Measurements from ENCODE around the gene SPG21.
"Not testable (repeated sequence)": the region's sequence is repeated elsewhere in the genome, so short reads cannot be mapped to it uniquely, and the experiment has no call there.

Gene SPG21, protein sequence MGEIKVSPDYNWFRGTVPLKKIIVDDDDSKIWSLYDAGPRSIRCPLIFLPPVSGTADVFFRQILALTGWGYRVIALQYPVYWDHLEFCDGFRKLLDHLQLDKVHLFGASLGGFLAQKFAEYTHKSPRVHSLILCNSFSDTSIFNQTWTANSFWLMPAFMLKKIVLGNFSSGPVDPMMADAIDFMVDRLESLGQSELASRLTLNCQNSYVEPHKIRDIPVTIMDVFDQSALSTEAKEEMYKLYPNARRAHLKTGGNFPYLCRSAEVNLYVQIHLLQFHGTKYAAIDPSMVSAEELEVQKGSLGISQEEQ

GRCh38 chr15:64989416-64990167 lies at the start of gene SPG21:
TSS of gene SPG21 (minus strand) at chr15:64989914. CDS start at chr15:64983569, 6,345 bp downstream.
- peak; percentile 78 to 88 for DNase-seq (ENCODE audit: low read depth in 1 of 2, low spot score in 1 of 2)

DNA sequence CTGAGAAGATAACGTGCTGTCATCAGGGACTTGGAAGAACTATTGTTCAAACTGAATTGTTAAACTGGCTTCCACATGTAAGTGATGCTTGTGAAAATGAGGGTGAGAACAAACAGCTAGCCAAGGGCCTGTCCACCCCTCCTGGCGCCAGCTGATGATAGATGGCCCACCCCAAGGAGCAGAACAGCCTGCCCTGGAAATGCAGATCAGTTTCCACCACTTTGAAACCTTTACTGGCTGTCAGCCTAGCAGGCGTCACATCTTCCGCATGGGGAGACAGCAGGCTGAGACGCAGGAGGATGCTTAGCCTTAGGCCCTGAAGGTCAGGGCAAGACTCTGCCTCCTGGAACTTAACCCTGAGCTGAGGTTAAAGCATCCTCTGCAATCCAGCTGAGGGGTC lies 49.1 kb upstream of the SPG21 start:
- no peak for DNase-seq (ENCODE audit: low read depth in 1 of 2, low spot score in 1 of 2)

DNA sequence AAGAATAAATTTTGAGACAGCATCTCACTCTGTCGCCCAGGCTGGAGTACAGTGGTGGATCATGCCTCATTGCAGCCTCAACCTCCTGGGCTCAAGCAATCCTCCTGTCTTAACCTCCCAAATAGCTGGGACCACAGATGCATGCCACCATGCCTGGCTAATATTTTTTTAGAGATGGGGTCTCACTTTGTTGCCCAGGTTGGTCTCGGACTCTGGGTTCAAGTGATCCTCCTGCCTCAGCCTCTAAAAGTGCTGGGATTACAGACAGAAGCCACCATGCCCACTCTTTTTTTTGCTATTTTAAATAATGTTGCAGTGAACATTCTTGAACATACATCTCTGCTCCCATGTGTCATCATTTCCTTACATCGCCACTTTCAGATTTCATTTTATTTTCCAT lies 48.7 kb upstream of the SPG21 start:
- no peak for DNase-seq (ENCODE audit: low read depth in 1 of 2, low spot score in 1 of 2)

DNA sequence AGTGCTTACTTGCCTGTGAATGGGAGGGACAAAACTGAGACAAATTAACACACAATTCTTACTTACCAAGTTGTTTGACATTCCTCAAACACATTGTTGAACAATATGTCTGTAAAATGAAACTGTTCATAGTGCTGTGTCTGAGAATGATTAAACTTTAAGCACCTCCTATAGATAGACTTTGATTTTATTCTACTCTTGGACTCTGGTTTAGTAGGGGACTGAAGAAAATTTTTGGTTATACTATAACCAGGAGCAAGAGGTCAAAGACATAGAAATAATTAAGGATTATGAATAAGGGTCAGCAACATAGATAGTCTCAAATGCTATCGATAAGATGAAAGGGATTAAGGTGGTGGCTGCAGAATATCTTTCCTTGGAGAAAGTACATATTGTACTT lies 47.6 kb upstream of the SPG21 start:
- no peak for DNase-seq (ENCODE audit: low read depth in 1 of 2, low spot score in 1 of 2)

DNA sequence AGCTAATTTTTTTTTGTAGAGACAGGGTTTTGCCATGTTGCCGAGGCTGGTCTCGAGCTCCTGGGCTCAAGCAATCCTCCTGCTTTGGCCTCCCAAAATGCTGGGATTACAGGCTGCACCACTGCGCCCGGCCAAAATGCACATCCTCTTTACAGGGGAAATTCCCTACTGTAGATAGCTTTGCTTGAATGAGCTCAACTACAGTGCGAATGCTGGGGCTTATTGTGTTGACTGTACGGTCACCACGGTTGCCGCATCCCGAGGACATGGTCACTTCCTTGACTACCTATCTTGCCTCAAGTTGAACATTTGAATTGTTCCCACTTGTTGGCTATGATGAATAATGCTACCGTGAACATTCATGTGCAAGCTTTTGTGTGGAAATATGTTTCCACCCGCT lies 45.0 kb upstream of the SPG21 start:
- no peak for DNase-seq (ENCODE audit: low read depth in 1 of 2, low spot score in 1 of 2)

GRCh38 chr15:65033659-65034269 lies 44.0 kb upstream of the SPG21 start:
- no peak for DNase-seq (ENCODE audit: low read depth in 1 of 2, low spot score in 1 of 2)

DNA sequence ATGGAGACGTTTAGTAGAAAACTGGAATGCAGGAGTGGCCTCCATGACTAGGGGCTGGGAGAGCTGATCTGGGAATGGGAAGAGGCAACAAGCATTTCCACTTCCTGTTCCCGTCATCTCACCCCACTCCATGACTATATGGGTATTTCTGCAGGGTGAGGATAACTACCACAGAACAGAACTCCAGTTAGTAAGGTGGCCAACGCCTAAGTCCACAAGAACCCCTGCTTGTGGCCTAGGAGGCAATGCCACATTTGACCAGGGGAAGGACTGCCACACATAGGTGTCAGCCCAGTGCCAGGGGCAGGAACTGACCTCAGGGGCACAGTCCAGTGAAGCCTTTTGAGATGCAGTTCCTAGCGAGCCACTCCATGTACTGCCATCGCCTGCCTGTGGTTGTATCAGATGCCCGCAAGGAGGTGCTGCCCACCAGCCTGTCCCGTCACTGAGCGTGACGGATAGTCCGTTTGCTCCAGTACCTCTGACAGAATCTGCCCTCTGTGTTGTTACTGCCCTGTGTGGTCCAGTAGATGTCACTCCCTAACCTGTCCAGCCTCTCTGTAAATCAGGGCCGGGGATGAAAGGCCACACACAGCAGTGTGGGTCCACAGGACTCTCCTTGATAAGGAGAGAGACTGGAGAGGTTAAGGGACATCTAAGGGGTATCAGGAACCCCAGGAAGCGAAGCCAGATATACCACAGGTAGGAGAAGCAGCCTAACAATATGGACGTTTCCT lies 43.3 kb upstream of the SPG21 start:
- no peak for DNase-seq (ENCODE audit: low read depth in 1 of 2, low spot score in 1 of 2)

- DNase-seq (ENCODE audit: low read depth in 1 of 2, low spot score in 1 of 2) = no peak
Observed at GRCh38 chr15:65029736-65030208, 40.1 kb upstream of the SPG21 start.

GRCh38 chr15:65028921-65029735 lies 39.4 kb upstream of the SPG21 start, which contains the start of gene MTFMT:
TSS of gene MTFMT (minus strand) at chr15:65029639. CDS start at chr15:65029613, 26 bp downstream.
- DNase-seq (ENCODE audit: low read depth in 1 of 2, low spot score in 1 of 2) = peak; percentile 87 to 95

GRCh38 chr15:65028338-65028737 lies 38.6 kb upstream of the SPG21 start:
- no peak for DNase-seq (ENCODE audit: low read depth in 1 of 2, low spot score in 1 of 2)

DNA sequence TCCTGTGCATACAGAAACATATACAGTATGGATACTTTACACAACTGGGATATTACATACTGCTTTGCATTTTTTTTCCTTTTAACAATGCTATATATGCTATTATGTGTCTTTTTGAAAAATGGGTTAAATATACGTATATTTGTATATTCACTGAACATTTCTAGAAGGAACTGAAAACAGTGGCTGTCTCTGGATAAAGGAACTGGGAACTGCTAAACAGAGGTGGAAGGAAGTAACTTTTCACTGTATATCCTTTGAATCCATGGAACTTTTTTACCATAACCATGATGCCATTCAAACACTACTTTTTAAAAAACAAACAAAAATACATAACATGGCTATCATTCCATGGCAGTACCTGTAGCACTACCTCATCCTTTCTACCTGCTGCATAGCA lies 37.9 kb upstream of the SPG21 start:
- no peak for DNase-seq (ENCODE audit: low read depth in 1 of 2, low spot score in 1 of 2)

DNA sequence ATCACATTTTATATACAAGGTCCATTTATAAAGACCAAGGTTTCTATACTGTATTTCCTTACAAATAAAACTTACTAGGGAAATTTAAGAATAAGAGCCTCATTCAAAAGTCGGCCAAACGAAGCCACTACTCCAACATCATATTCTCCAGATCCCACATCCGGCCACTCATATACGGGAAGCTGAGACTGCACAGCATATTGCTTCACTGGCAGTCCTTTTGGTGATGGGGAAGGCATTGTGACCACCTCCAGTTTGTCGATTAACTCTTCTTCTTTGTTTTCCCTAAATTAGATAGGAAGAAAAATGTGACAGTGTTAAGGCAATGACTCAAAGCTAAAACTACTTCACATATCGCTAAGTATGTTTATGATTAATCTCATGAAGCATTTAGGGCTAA lies 37.0 kb upstream of the SPG21 start:
- no peak for DNase-seq (ENCODE audit: low read depth in 1 of 2, low spot score in 1 of 2)

- DNase-seq (ENCODE audit: low read depth in 1 of 2, low spot score in 1 of 2) = no peak
Observed at GRCh38 chr15:65021488-65021887, 31.8 kb upstream of the SPG21 start.

DNA sequence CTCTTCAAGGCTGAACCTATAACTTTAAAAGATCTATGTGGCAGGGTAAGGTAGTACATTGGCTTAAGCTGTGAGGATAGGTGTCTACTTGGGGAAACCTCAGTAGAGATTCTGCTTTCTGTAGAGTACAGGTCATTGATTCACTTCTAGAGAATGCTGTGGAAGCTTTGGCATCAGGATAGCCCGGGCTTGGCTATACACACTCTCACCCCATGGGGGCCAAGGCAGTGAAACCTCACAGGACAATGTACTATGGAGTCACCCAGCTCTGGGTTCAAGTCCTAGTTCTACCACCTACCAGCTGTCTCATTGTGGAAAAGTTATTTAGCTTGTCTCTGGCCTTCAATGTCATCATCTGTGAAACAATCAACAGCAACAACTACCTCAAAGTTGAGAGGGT lies 30.7 kb upstream of the SPG21 start:
- no peak for DNase-seq (ENCODE audit: low read depth in 1 of 2, low spot score in 1 of 2)

DNA sequence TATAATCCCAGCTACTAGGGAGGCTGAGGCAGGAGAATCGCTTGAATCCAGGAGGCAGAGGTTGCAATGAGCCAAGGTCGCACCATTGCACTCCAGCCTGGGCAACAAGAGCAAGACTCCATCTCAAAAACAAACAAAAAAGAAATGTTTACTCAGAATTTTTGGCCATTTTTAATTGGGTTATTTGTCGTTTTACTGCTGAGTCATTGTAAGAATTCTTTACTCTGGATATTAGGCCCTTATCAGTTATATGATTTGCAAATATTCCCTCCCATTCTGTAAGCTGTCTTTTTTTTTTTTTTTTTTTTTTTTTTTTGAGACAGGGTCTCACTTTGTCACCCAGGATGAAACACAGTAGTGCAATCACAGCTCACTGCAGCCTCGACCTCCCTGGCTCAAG lies 21.5 kb upstream of the SPG21 start:
- not testable (repeated sequence) for DNase-seq (ENCODE audit: low read depth in 1 of 2, low spot score in 1 of 2)

- no peak for DNase-seq (ENCODE audit: low read depth in 1 of 2, low spot score in 1 of 2)
Observed at GRCh38 chr15:65008983-65009382, 19.3 kb upstream of the SPG21 start.

GRCh38 chr15:65006876-65007275 lies 17.2 kb upstream of the SPG21 start:
- DNase-seq (ENCODE audit: low read depth in 1 of 2, low spot score in 1 of 2) = no peak

DNA sequence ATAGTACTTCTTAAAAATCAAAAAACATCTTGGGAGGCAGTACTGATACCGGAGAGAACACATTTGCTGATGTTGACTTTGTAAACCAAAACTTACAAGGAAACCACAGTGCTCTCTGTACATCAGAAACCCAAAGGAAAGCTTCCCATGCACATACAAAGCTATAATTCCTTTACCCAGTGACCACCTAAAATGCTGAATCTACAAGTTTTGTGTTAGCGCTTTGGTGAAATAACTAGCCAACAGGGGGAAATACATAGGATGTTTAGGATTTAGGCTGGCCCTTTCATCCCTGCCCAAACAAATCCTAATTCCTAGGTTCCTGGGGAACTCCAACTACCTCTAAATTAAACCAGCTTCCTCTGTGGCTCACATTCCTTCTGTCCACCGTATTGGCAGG lies 15.3 kb upstream of the SPG21 start:
- no peak for DNase-seq (ENCODE audit: low read depth in 1 of 2, low spot score in 1 of 2)

DNA sequence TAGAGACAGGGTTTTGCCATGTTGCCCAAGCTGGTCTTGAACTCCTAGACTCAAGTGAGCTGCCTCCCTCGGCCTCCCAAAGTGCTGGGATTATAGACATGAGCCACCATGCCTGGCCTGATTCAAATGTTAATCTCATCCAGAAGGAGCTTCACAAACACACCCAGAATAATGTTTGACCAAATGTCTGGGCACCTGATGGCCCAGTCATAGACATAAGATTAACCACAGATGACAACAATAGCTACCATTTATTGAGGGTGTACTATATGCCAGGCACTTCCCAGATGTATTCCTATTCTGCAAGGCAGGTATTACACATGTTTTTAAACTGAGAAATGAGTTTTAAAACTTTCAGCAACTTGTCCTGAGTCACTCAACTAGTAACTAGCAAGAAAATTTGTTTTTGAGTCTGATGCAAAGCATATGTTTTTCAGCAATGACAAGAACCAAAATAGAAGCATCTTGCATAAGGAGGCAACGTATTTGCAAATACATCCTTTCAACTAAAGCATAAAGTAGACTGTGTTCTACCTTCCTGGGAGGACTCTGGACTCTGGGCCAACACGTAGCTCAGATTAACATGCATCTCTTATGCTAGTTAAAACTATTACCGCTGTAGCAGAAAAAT lies 8.1 kb upstream of the SPG21 start:
- no peak for DNase-seq (ENCODE audit: low read depth in 1 of 2, low spot score in 1 of 2)

- DNase-seq (ENCODE audit: low read depth in 1 of 2, low spot score in 1 of 2) = no peak
Observed at GRCh38 chr15:64997066-64997465, 7.4 kb upstream of the SPG21 start.

Data from stimulated activated CD4-positive, alpha-beta T cell treated with anti-CD3 and anti-CD28 coated beads, Interleukin-15, amount 100 ng/mL, for 1 hour (primary cell).